ENCODE results near the gene ZFYVE26. TPM values are rescaled to one million over a fixed set of nuclear protein-coding genes. Genes with fewer than 3 reads are reported as not detected.

Gene ZFYVE26
- total RNA-seq, 1 donor from 2014 or later = 32.9 TPM

GRCh38 chr14:67814821-67815220 is 1.6 kb downstream of the ZFYVE26 start:
- H3K27ac Mint-ChIP-seq = peak overlapping the region; percentile 98
- DNase-seq (ENCODE audit: low spot score in 2 of 2, unreplicated experiment in 2 of 2) = no peak
- no peaks in the 10 kb centered on the region for H3K27me3 Mint-ChIP-seq (ENCODE audit: low read depth)
- peak overlapping the region; percentile 84 for H3K4me3 Mint-ChIP-seq
- H3K36me3 Mint-ChIP-seq = peaks cover 12% of the 10 kb centered on the region
- H3K9me3 Mint-ChIP-seq = no peaks in the 10 kb centered on the region
- TF ChIP-seq, protein P1, sequence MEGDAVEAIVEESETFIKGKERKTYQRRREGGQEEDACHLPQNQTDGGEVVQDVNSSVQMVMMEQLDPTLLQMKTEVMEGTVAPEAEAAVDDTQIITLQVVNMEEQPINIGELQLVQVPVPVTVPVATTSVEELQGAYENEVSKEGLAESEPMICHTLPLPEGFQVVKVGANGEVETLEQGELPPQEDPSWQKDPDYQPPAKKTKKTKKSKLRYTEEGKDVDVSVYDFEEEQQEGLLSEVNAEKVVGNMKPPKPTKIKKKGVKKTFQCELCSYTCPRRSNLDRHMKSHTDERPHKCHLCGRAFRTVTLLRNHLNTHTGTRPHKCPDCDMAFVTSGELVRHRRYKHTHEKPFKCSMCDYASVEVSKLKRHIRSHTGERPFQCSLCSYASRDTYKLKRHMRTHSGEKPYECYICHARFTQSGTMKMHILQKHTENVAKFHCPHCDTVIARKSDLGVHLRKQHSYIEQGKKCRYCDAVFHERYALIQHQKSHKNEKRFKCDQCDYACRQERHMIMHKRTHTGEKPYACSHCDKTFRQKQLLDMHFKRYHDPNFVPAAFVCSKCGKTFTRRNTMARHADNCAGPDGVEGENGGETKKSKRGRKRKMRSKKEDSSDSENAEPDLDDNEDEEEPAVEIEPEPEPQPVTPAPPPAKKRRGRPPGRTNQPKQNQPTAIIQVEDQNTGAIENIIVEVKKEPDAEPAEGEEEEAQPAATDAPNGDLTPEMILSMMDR (IDR thresholded peaks at IDR 0.05; ENCODE audit: unreplicated experiment) = no peak
- peaks cover 20% of the 10 kb centered on the region for H3K4me1 Mint-ChIP-seq

DNA sequence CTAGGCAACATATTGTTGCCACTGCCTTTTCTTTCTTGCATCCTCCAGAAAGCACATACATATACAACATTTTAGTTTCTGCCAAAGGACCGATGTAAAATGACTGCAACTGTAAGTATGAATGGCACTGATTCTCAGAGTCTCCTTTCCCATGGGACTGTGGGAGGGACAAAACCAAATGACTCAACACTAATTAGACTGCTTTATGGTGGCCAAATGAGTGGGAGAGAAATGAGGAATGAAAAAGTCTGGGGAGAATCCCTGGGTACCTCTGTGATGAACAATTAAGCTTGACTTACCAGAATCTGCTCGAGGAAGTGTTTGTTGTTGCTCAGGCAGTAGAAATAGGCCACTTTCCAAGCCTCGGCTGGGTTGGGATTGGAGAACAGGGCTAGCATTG is 10.1 kb downstream of the ZFYVE26 start:
- Mint-ChIP-seq H3K27ac (no peak overlapping the region), H3K9me3 (no peaks in the 10 kb centered on the region), H3K27me3 (ENCODE audit: low read depth) (no peaks in the 10 kb centered on the region), H3K36me3 (peaks cover 41% of the 10 kb centered on the region), H3K4me3 (no peak overlapping the region), H3K4me1 (no peaks in the 10 kb centered on the region)
- TF ChIP-seq, protein P1 (IDR thresholded peaks at IDR 0.05; ENCODE audit: unreplicated experiment) = no peak
- no peak for DNase-seq (ENCODE audit: low spot score in 2 of 2, unreplicated experiment in 2 of 2)

- no peak for DNase-seq (ENCODE audit: low spot score in 2 of 2, unreplicated experiment in 2 of 2)
- H3K4me1 Mint-ChIP-seq = no peaks in the 10 kb centered on the region
- H3K27ac Mint-ChIP-seq = no peak overlapping the region
- no peaks in the 10 kb centered on the region for H3K27me3 Mint-ChIP-seq (ENCODE audit: low read depth)
- H3K9me3 Mint-ChIP-seq = no peaks in the 10 kb centered on the region
- H3K4me3 Mint-ChIP-seq = no peak overlapping the region
- peaks cover 41% of the 10 kb centered on the region for H3K36me3 Mint-ChIP-seq
- TF ChIP-seq, protein P1 (IDR thresholded peaks at IDR 0.05; ENCODE audit: unreplicated experiment) = no peak
Observed at GRCh38 chr14:67800743-67801142, 15.6 kb downstream of the ZFYVE26 start.

DNA sequence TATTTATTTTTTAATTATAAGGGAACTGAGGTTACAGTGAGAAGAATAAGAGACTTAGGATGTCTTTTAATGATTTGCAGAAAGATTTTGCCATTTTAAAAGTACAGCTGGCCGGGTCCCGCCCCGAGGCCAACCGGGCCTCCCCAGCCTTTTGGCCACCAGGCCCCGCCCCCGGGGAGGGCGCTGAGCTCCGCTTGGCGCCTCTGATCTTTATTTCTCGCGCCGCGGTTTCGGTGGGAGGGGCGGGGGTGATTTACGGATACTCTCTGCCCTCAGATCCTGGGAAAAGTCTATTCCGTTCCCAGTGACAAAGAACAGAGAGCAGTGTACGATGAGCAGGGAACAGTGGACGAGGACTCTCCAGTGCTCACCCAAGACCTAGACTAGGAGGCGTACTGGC is 17.7 kb downstream of the ZFYVE26 start:
- no peak overlapping the region for H3K4me3 Mint-ChIP-seq
- H3K36me3 Mint-ChIP-seq = peaks cover 35% of the 10 kb centered on the region
- DNase-seq (ENCODE audit: low spot score in 2 of 2, unreplicated experiment in 2 of 2) = no peak
- no peaks in the 10 kb centered on the region for H3K4me1 Mint-ChIP-seq
- H3K27ac Mint-ChIP-seq = no peak overlapping the region
- TF ChIP-seq, protein P1 (IDR thresholded peaks at IDR 0.05; ENCODE audit: unreplicated experiment) = no peak
- H3K27me3 Mint-ChIP-seq (ENCODE audit: low read depth) = no peaks in the 10 kb centered on the region
- H3K9me3 Mint-ChIP-seq = no peaks in the 10 kb centered on the region

DNA sequence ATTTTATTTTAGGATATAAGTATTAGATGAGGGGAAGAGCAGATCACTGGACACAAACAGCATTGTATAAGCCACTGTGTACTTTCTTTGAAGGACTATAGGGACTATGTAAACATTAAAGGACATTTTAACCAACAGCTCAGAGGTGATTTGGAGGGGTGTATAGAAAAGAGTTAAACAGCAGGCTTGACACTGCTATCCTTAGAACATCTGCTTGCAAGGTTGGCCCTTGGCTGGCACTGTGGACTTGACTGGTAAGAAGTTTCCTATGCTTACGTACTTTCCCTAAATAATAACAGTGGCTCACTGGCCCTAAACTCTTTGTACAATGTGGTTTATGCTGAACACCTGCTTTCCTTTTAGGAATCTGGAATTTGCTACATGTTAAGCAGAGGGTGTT is 28.7 kb downstream of the ZFYVE26 start:
- H3K9me3 Mint-ChIP-seq = no peaks in the 10 kb centered on the region
- TF ChIP-seq, protein P1 (IDR thresholded peaks at IDR 0.05; ENCODE audit: unreplicated experiment) = no peak
- no peak for DNase-seq (ENCODE audit: low spot score in 2 of 2, unreplicated experiment in 2 of 2)
- H3K27ac Mint-ChIP-seq = no peak overlapping the region
- H3K27me3 Mint-ChIP-seq (ENCODE audit: low read depth) = no peaks in the 10 kb centered on the region
- peaks cover 46% of the 10 kb centered on the region for H3K36me3 Mint-ChIP-seq
- H3K4me1 Mint-ChIP-seq = no peaks in the 10 kb centered on the region
- H3K4me3 Mint-ChIP-seq = no peak overlapping the region

All from mesothelial cell of epicardium (in vitro differentiated cells).